Activated naive CD8-positive, alpha-beta T cell treated with anti-CD3 and anti-CD28 coated beads, Interleukin-2, amount 50 U/mL, for 24 hours (primary cell): ENCODE data around the gene FBXL16.

Source experiments
- ATAC-seq: fragments of 150-1000 bp; cut with Tn5 transposase; one replicate; pipeline ENCODE4 v1.10.0; 2021
- DNase-seq: peaks from one replicate; pipeline ENCODE4 v3.0.0; 2021
- H3K27ac Mint-ChIP-seq: one replicate; pipeline ENCODE4 v1.8.0; 2021; ENCODE audit warnings: mild to moderate bottlenecking, mixed read lengths
- H3K27me3 Mint-ChIP-seq: one replicate; pipeline ENCODE4 v1.8.0; 2021; ENCODE audit warnings: mixed read lengths
- H3K36me3 Mint-ChIP-seq: one replicate; pipeline ENCODE4 v1.8.0; 2021; ENCODE audit warnings: low read depth, mixed read lengths
- H3K4me1 Mint-ChIP-seq: one replicate; pipeline ENCODE4 v1.8.0; 2021; ENCODE audit warnings: mixed read lengths
- H3K4me3 Mint-ChIP-seq: one replicate; pipeline ENCODE4 v1.8.0; 2021; ENCODE audit warnings: mild to moderate bottlenecking, moderate library complexity, mixed read lengths
- H3K9me3 Mint-ChIP-seq: one replicate; pipeline ENCODE4 v1.8.0; 2021; ENCODE audit warnings: mixed read lengths

The FBXL16 gene

DNA sequence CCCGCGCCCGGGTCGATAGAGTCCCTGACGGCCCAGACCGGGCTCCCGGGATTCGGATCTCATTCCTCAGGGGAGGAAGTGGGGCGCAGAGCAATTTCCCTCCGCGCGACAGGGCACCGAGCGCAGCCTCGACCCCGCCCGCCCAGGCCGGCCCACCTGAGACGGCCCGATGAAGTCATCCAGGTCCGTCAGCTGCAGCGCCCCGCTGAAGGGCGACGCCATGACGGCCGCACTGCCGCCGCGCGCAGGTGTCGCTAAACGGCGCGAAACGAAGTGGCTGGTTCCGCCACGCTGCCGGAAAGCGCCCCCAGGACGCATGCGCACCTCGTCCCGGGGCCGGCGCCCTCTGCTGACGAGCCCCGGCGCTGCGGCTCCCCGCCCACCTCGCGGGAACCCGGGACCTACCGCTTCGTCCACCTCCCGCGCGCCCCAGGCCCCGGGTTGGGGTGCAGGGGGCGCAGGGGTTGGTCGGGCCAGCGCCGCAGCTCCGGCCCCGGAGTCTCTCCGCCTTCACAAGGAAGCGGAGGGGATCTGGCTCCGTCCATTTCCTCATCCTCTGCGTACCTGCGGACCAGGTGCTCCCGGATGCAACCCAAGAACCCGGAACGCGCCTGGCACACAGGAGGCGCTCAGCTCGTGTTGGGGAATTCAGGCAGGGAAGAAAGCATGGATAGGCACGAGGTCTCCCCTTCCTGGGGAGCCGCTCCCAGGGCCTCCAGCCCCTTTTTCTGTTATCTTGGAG is 35.3 kb upstream of the FBXL16 start, which contains the start of gene CIAO3:
Gene CIAO3, minus strand, starts transcription at position 234 of the 742 bp plus-strand sequence. Its CDS starts 12 bp downstream, at position 222.
- Mint-ChIP-seq H3K4me3 (peak within 1 kb of the TSS; percentile 79), H3K9me3 (no peaks in the 10 kb centered on the region), H3K4me1 (peaks cover 19% of the 10 kb centered on the region), H3K36me3 (peaks cover 4% of the 10 kb centered on the region), H3K27ac (peak within 1 kb of the TSS; percentile 56), H3K27me3 (no peaks in the 10 kb centered on the region)
- ATAC-seq: peak; percentile 80
- DNase-seq: peak; percentile 95

DNA sequence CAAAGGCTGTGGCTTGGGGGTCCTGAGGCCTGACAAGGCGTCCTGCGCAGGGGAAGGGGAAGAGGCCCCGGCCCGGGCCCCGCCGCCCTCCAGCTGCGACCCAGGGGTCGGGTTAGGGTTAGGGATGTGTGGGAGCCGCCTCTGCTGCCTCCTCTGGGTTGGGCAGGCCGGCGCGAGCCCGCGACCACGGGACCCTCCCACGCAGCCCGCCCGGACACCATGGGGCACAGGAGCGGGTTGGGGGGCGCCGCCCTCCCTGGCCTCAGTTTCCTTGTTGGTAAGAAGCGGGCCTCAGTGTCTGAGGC is 34.8 kb upstream of the FBXL16 start:
- ATAC-seq: no peak
- Mint-ChIP-seq H3K27me3 (no peaks in the 10 kb centered on the region), H3K4me3 (peak overlapping the region; percentile 78), H3K4me1 (peaks cover 24% of the 10 kb centered on the region), H3K36me3 (peaks cover 4% of the 10 kb centered on the region), H3K27ac (peak overlapping the region; percentile 46), H3K9me3 (no peaks in the 10 kb centered on the region)
- no peak for DNase-seq

DNA sequence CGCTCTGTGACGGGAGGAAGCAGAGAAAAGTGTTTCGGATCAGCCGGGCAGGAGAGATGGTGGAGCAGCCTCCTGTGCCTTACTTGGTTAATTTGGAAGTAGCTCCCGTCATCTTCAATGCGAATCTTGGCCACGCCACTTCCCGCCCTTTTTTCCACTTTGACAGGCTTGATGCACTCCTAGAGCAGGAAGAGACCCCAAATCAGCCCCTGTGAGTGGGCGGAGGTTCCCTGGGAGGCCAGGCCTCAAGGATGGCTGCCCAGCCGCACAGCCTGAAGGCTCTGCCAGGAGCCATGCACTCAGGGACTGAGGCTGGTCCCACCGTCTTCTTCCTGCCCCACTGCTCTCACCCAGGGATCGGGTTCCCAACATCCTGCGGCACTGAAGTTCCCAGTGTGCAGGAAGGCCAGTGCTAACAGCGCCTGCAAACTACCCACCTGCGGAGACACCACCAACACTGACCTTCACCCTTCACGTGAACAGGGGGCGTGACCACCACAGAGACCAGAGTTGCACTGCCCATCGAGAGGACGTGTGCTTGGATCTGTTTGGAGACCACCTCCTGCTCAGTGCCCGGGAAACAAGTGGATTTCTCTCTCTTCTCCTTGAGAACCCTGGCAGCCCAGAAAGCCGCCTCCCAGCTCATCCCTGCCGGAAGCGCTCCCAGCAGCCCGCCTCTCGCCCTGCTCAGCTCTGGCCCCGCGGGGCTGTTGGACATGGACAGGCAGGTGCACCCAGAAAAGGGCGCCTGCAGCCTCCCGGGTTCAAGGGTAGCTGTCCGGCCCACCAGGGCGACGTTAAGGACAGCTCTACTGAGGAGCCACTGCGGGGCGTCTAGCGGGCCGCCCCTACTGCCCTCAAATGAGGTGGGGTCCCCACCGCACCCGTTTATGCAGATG is 34.2 kb upstream of the FBXL16 start:
- Mint-ChIP-seq H3K4me1 (peaks cover 28% of the 10 kb centered on the region), H3K9me3 (no peaks in the 10 kb centered on the region), H3K36me3 (peaks cover 8% of the 10 kb centered on the region), H3K27me3 (no peaks in the 10 kb centered on the region), H3K27ac (peak overlapping the region; percentile 46), H3K4me3 (peak overlapping the region; percentile 78)
- DNase-seq (no peak), ATAC-seq (no peak)

DNA sequence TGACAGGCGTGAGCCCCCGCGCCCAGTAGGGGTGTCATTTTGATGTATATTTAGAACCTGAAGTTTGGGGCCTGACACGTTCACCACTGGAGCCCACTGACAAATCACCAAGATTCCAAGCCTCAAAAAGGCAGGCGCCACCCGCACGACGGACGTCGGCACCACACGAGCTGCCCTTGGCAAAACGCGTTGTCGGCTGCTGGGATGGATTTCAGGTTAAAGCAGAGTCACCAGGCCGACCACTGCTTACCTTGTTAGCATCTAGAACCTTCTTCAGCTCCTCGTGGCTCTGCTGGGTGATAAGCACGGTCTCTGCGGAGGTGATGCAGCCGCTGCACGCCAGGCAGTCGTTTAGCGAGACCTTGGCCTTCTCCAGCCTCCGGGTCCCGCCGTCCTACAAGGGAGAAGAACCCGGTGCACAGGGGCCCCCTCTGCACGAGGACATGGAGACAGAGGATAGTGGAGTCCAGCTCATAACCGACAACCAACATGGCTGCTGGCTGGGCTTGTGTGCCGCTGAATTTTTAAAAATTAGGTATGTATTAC is 31.4 kb upstream of the FBXL16 start:
- H3K27ac Mint-ChIP-seq: no peak overlapping the region

DNA sequence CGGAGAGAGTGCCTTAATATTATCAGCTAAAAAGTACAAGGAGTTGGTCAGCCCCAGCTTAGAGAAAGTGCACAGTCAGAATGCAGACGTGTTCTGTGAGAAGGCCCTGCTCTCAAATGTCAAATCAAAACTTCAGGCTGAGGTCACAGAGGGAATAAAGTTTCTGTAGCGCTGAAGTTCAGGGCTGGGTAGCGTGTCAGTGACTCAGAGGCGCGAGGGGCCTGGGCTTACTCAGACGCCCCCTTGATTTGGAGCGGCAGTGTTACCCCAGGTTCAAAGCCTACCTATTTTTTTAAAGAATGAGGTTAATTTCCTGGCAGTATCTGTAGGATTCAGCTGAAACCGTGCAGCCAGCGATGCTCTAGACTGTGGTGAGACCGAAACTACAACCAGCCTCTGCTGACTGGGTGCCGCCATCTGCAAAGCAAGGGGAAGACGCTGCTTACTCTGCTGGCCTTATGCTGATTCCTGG is 30.4 kb upstream of the FBXL16 start:
- H3K9me3 Mint-ChIP-seq: no peaks in the 10 kb centered on the region
- ATAC-seq: peak; percentile 77

More for the DNA sequence above, 31.4 kb upstream of the FBXL16 start:
- ATAC-seq (no peak), DNase-seq (no peak)
- H3K36me3 Mint-ChIP-seq: peaks cover 8% of the 10 kb centered on the region
- no peak overlapping the region for H3K4me3 Mint-ChIP-seq
- H3K27me3 Mint-ChIP-seq: no peaks in the 10 kb centered on the region
- H3K9me3 Mint-ChIP-seq: no peaks in the 10 kb centered on the region
- H3K4me1 Mint-ChIP-seq: peaks cover 31% of the 10 kb centered on the region

DNA sequence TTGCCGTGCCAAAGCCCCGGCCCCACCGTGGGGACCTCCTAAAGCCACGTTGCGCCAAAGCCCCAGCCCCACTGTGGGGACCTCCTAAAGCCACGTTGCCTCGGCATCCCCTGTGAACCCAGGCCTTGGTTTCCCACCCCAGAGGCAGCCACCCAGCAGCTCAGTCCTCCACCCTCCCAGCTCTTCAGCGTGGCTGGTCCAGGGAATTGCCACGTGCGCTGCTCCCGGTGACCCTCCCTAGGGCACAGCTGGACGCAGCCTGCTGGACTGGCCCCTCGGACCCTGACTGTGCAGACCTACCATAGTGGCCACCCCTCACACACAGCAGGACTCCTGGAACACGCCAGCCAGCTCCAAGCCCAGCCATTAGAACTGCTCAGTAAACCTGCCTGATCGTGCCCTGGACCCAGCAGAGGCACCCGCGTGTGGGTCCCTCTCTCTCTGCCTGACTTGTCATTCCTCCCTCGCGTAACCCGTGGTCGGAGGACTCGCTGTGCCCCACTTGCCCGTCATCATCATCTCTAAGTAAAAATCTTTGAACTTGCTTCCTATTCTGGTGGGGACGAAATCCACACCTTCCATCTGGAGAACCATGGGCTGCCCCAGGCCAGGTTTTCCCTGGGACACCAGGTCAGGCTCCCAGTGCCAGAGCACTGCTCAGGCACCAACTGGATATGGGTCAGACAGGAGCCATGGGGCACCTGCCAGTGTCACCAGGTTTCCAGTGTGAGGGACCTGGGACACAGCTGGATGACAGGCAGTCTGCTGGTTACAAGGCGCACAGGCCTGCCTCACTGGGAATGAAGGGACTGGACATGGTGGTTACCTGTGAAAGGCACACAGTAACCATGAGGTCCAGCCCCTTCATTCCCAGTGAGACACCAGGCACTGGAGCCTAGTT is 29.6 kb upstream of the FBXL16 start:
- peak overlapping the region; percentile 27 for H3K27ac Mint-ChIP-seq
- peaks cover 8% of the 10 kb centered on the region for H3K36me3 Mint-ChIP-seq
- DNase-seq (no peak), ATAC-seq (no peak)
- H3K27me3 Mint-ChIP-seq: no peaks in the 10 kb centered on the region
- no peak overlapping the region for H3K4me3 Mint-ChIP-seq
- H3K9me3 Mint-ChIP-seq: no peaks in the 10 kb centered on the region
- peaks cover 29% of the 10 kb centered on the region for H3K4me1 Mint-ChIP-seq

More for the DNA sequence above, 30.4 kb upstream of the FBXL16 start:
- Mint-ChIP-seq H3K36me3 (peaks cover 8% of the 10 kb centered on the region), H3K4me3 (no peak overlapping the region), H3K27ac (peak overlapping the region; percentile 42), H3K27me3 (no peaks in the 10 kb centered on the region), H3K4me1 (peaks cover 29% of the 10 kb centered on the region)
- no peak for DNase-seq

DNA sequence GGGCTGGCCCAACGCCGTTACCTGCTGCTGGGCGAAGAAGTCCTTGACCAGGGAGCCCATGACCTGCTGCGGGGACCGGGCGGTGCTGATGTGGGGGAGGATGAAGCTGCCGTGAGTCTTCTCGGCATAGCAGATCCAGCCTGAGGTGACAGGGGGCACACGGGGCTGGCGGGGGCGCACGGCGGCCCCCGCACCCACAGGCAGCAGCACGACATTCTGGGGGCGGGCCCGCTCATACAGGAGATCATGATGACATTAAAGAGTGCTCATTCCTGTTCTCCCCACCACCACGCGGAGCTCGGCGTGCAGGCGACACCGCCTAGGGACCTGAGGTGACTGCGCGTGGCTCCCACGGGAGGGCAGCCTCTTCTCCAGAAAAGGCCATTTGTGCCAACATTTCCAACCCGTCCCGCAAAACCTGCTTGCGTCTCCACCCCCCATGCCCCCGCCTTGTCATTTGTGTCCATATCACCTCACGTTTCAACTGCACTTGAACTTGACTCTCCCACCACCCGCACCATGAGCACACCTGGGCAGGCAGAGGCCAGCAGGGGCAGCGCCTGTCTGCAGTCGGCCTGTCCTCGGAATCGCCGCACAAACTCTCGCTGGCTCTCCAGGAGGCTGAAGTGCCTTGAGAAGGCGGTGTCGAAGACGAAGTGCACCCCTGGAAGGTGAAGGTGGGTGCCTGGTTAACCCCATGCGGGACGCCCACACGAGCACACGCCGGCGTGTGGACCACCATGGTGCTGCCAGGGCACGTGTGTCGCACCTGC is 28.8 kb upstream of the FBXL16 start:
- Mint-ChIP-seq H3K36me3 (peaks cover 8% of the 10 kb centered on the region), H3K27ac (no peak overlapping the region), H3K27me3 (no peaks in the 10 kb centered on the region), H3K4me1 (peaks cover 23% of the 10 kb centered on the region), H3K4me3 (no peak overlapping the region), H3K9me3 (no peaks in the 10 kb centered on the region)
- no peak for DNase-seq
- ATAC-seq: no peak

DNA sequence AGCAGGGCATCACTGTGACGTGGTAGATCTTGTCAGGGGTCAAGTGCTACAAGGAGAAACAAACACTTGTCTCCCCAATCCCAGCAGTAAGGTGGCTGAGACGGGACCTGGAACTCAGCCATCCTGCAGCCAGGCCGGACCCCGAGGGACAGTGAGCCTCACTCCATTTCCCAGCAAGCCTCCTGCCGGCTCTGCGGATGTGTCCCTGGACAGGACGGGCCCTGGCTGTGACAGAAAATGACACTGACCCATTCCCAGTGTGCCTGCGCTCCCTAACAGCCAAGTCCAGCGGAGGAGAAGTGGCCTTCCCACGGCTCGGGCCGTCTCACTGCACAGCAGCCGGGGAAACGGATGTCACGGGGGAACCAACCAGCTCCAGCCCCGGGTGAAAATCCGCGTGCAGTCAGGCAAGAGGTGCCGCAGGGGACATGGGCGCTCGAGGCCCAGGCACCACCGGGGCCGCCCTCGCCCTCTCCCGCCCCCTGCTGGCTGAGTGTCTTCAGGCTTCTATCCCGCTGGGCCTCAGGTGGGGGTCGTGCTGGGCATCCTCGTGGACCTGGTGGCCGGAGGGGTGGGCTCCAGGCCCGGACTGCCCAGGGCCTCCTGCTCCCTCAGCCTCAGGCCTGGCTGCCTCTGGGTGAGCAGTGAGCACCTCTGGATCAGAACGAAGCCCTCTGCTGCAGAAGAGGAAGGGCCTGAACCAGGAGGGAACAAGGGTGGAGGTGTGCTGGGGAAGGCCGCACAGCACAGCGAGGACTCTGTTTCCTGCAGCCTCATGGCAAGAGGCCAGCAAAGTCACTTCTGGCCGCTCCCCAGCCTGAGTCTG is 28.0 kb upstream of the FBXL16 start:
- peak; percentile 60 for DNase-seq
- no peak overlapping the region for H3K4me3 Mint-ChIP-seq
- no peak for ATAC-seq
- H3K36me3 Mint-ChIP-seq: peaks cover 8% of the 10 kb centered on the region
- H3K4me1 Mint-ChIP-seq: peaks cover 20% of the 10 kb centered on the region
- H3K27me3 Mint-ChIP-seq: no peaks in the 10 kb centered on the region
- no peaks in the 10 kb centered on the region for H3K9me3 Mint-ChIP-seq
- no peak overlapping the region for H3K27ac Mint-ChIP-seq

DNA sequence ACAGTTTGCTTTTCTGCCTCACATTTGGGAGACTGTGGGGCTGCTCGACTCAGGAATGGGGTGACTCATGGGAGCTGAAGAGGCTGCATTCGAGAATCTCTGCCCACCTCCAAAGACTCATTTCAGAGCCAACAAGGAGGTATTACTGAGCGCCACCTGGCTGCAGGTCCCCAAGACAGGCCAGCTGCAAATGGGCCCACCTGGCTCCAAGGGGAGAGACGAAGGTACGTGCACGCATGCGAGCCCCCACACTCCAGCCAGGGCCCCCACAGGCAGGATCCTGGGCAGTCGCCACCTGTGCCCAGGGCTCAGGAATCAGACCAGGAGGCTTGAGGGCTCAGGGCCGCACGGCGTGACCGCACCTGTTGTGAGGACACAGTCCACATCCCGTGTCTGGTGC is 27.3 kb upstream of the FBXL16 start:
- Mint-ChIP-seq H3K4me3 (no peak overlapping the region), H3K9me3 (no peaks in the 10 kb centered on the region), H3K27me3 (no peaks in the 10 kb centered on the region), H3K4me1 (peaks cover 18% of the 10 kb centered on the region), H3K27ac (no peak overlapping the region), H3K36me3 (peaks cover 8% of the 10 kb centered on the region)
- no peak for ATAC-seq
- DNase-seq: no peak

DNA sequence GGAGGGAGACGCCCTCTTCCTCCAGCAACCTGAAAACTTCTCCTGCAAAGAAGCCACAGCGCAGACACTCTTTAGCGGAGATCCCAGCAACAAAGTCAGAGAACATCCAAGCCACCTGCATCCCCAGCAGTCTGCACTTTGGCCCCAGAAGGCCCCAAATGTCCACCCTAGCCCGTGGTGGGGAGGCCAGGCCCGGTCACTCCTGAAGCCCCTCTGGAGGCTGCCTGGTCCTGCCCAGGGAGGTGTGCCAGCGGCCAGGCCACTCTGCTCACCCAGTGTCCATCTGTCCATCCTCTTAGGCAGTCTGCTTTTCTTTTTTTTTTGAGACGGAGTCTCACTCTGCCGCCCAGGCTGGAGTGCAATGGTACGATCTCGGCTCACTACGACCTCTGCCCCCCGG is 26.7 kb upstream of the FBXL16 start:
- Mint-ChIP-seq H3K27ac (no peak overlapping the region), H3K4me1 (peaks cover 18% of the 10 kb centered on the region), H3K27me3 (no peaks in the 10 kb centered on the region), H3K36me3 (peaks cover 5% of the 10 kb centered on the region), H3K4me3 (no peak overlapping the region), H3K9me3 (no peaks in the 10 kb centered on the region)
- no peak for ATAC-seq
- DNase-seq: no peak

DNA sequence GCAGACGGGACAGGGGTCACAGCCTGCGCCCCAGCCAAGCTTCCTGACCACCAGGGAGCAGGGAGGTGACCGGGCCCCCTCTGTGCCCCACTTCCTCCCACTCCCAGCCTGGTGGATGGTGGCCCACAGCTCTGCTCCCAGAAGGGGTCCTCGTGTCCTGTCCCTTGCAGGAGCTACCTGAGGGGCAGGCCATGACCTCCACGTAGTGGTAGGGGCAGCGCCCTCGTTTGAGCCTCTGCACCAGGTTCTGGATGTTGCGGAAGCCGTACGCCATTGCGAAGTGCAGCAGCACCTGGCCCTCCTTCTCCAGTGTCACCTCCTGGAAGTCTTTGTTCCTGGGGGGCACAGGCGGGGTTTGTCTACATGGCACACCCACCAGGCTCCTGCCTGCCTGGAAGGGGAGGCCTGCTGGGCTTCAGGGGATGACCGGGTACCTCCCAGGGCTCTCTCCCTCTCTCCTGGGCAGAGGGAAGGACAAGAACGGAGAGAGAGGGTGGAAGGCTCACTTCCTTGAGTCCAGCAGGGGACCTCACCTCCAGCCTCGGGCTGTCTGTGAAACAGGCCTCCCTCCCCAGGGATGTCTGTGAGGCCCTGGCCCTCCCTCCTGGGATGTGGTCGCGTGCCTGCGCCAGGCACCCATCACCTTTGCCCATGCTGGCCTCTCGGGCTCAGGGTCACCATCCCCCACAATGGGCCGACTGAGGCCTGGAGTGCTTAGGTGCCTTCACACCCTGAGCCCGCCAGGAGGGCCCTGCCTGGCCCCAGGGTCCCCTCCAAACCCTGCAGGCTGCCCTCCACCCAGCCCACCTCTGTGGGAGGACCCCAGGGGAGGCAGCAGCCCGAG is 25.3 kb upstream of the FBXL16 start:
- ATAC-seq (no peak), DNase-seq (no peak)
- Mint-ChIP-seq H3K4me1 (peaks cover 12% of the 10 kb centered on the region), H3K27me3 (no peaks in the 10 kb centered on the region), H3K36me3 (peaks cover 3% of the 10 kb centered on the region), H3K27ac (no peak overlapping the region), H3K4me3 (no peak overlapping the region), H3K9me3 (no peaks in the 10 kb centered on the region)
